Gastroesophageal sphincter (tissue), 3 donors: Measurements from ENCODE around the gene IFI30.

Experiments
- EP300 ChIP-seq: sonication (generic); formaldehyde crosslinking; IDR thresholded peaks from one replicate; pipeline ENCODE4 v1.6.1; 2017; ENCODE audit warnings: antibody characterized with exemption, mild to moderate bottlenecking
- POLR2A ChIP-seq, 2 donors: fragments of 450-650 bp; IDR thresholded peaks; one replicate each; pipeline ENCODE4 v1.6.1; 2017; ENCODE audit warnings: antibody characterized with exemption in 2 of 2, mild to moderate bottlenecking in 2 of 2, moderate library complexity in 1 of 2
- POLR2AphosphoS5 ChIP-seq: sonication (generic); formaldehyde crosslinking; IDR thresholded peaks from one replicate; pipeline ENCODE4 v1.6.1; 2017; ENCODE audit warnings: antibody characterized with exemption
- TF ChIP-seq, protein P1 (sequence below), 4 experiments: fragments of 200-600 bp in 2 of 4; fragments of 450-650 bp in 2 of 4; sonication (generic) in 1 of 4; IDR thresholded peaks; one replicate each; pipeline ENCODE4 v1.5.1; 2017 to 2019; ENCODE audit warnings: antibody characterized with exemption in 4 of 4, mild to moderate bottlenecking in 2 of 4, moderate library complexity in 2 of 4

DNA sequence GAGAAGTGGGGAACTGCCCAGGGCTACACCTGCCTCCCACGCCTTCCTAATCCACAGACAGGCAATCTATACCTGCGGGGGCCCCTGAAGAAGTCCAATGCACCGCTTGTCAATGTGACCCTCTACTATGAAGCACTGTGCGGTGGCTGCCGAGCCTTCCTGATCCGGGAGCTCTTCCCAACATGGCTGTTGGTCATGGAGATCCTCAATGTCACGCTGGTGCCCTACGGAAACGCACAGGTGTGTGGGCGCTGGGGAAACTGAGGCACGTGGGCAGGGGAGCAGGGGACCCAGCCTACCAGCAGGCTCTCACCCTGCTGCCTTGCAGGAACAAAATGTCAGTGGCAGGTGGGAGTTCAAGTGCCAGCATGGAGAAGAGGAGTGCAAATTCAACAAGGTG, 1.4 kb downstream of the IFI30 start:
- no peak for TF ChIP-seq POLR2A (IDR thresholded peaks at IDR 0.05)
- TF ChIP-seq, protein P1, sequence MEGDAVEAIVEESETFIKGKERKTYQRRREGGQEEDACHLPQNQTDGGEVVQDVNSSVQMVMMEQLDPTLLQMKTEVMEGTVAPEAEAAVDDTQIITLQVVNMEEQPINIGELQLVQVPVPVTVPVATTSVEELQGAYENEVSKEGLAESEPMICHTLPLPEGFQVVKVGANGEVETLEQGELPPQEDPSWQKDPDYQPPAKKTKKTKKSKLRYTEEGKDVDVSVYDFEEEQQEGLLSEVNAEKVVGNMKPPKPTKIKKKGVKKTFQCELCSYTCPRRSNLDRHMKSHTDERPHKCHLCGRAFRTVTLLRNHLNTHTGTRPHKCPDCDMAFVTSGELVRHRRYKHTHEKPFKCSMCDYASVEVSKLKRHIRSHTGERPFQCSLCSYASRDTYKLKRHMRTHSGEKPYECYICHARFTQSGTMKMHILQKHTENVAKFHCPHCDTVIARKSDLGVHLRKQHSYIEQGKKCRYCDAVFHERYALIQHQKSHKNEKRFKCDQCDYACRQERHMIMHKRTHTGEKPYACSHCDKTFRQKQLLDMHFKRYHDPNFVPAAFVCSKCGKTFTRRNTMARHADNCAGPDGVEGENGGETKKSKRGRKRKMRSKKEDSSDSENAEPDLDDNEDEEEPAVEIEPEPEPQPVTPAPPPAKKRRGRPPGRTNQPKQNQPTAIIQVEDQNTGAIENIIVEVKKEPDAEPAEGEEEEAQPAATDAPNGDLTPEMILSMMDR (IDR thresholded peaks at IDR 0.05), result no peak
- no peak for TF ChIP-seq EP300
- TF ChIP-seq POLR2AphosphoS5, result no peak
